Right renal pelvis (tissue), 4 donors: ENCODE measurements around the gene ATCAY. TPM values are rescaled to one million over a fixed set of nuclear protein-coding genes. Genes with fewer than 3 reads are reported as not detected.
"Not testable (repeated sequence)": the region's sequence is repeated elsewhere in the genome, so short reads cannot be mapped to it uniquely, and the experiment has no call there.

ENCODE experiments used
- DNase-seq, 4 donors: peaks; one replicate each; pipeline ENCODE4 v3.0.0-alpha.2; 2013; ENCODE audit warnings: low read depth in 4 of 4, low spot score in 3 of 4, missing footprints in 1 of 4
- polyA plus RNA-seq, 4 donors: library from polyadenylated mRNA; unstranded; fragments of 120-200 nt; gene quantifications; one replicate each; pipeline ENCODE4 v1.2.1, GENCODE V29; 2013; ENCODE audit not compliant: insufficient read length in 4 of 4

The ATCAY gene
- polyA plus RNA-seq, 4 donors: 0.32 to 0.61 (median 0.39) TPM

GRCh38 chr19:3852614-3853254 lies 27.8 kb upstream of the ATCAY start:
- DNase-seq: no peak

- DNase-seq: no peak
These were observed 25.2 kb upstream of the ATCAY start for GRCh38 chr19:3855320-3855719.

- DNase-seq: no peak
These were observed 23.0 kb upstream of the ATCAY start for GRCh38 chr19:3857449-3858003.

- DNase-seq: no peak
These were observed 20.0 kb upstream of the ATCAY start for GRCh38 chr19:3860499-3860898.

GRCh38 chr19:3862826-3863500 lies 17.5 kb upstream of the ATCAY start:
- DNase-seq: no peak

GRCh38 chr19:3863648-3864047 lies 16.8 kb upstream of the ATCAY start:
- DNase-seq: no peak

- DNase-seq: no peak
These were observed 13.4 kb upstream of the ATCAY start for GRCh38 chr19:3866910-3867638.

- DNase-seq: no peak
These were observed 12.3 kb upstream of the ATCAY start for GRCh38 chr19:3867971-3868769.

GRCh38 chr19:3868770-3869456 lies 11.6 kb upstream of the ATCAY start, which contains the start of gene ZFR2:
Gene ZFR2, minus strand, starts transcription at chr19:3869038. Its CDS starts 21 bp downstream, at chr19:3869017.
- no peak for DNase-seq

GRCh38 chr19:3873151-3873550 lies 7.3 kb upstream of the ATCAY start:
- DNase-seq: no peak

- not testable (repeated sequence) for DNase-seq
These were observed 5.8 kb upstream of the ATCAY start for GRCh38 chr19:3874695-3875094.

- DNase-seq: no peak
These were observed 829 bp upstream of the ATCAY start for GRCh38 chr19:3879656-3880055.

GRCh38 chr19:3881272-3882040 lies 971 bp downstream of the ATCAY start:
- no peak for DNase-seq

GRCh38 chr19:3882041-3882384 lies 1.5 kb downstream of the ATCAY start:
- DNase-seq: no peak

GRCh38 chr19:3890591-3890990 lies 10.1 kb downstream of the ATCAY start:
- DNase-seq: no peak

GRCh38 chr19:3893509-3894179 lies 13.2 kb downstream of the ATCAY start:
- DNase-seq: no peak

GRCh38 chr19:3894959-3895358 lies 14.5 kb downstream of the ATCAY start:
- not testable (repeated sequence) for DNase-seq

GRCh38 chr19:3895788-3896187 lies 15.3 kb downstream of the ATCAY start:
- DNase-seq: no peak

GRCh38 chr19:3897936-3898335 lies 17.5 kb downstream of the ATCAY start:
- DNase-seq: no peak
